ENCODE data around the gene GCNT3. TPM values are rescaled to one million over a fixed set of nuclear protein-coding genes. Genes with fewer than 3 reads are reported as not detected.

Gene GCNT3
- under 0.01 TPM for total RNA-seq

- DNase-seq (ENCODE audit: low read depth in 2 of 3, low spot score in 2 of 3) = peak in 1 of 3 donors; percentile 11
These were observed at the start of gene GCNT3 for GRCh38 chr15:59611276-59612260. TSS of gene GCNT3 (plus strand) at chr15:59611783. CDS start at chr15:59618239, 6,456 bp downstream.

GRCh38 chr15:59562448-59563186 lies 49.0 kb upstream of the GCNT3 start:
- DNase-seq (ENCODE audit: low read depth in 2 of 3, low spot score in 2 of 3) = no peak

GRCh38 chr15:59565299-59565698 lies 46.3 kb upstream of the GCNT3 start:
- no peak for DNase-seq (ENCODE audit: low read depth in 2 of 3, low spot score in 2 of 3)

GRCh38 chr15:59567324-59567723 lies 44.3 kb upstream of the GCNT3 start:
- DNase-seq (ENCODE audit: low read depth in 2 of 3, low spot score in 2 of 3) = no peak

- DNase-seq (ENCODE audit: low read depth in 2 of 3, low spot score in 2 of 3) = no peak
These were observed 42.1 kb upstream of the GCNT3 start for GRCh38 chr15:59569477-59569876.

- DNase-seq (ENCODE audit: low read depth in 2 of 3, low spot score in 2 of 3) = no peak
These were observed 41.3 kb upstream of the GCNT3 start for GRCh38 chr15:59570315-59570714.

GRCh38 chr15:59571606-59572005 lies 40.0 kb upstream of the GCNT3 start:
- DNase-seq (ENCODE audit: low read depth in 2 of 3, low spot score in 2 of 3) = no peak

GRCh38 chr15:59583088-59583487 lies 28.5 kb upstream of the GCNT3 start:
- no peak for DNase-seq (ENCODE audit: low read depth in 2 of 3, low spot score in 2 of 3)

- no peak for DNase-seq (ENCODE audit: low read depth in 2 of 3, low spot score in 2 of 3)
These were observed 24.3 kb upstream of the GCNT3 start for GRCh38 chr15:59587085-59587826.

- no peak for DNase-seq (ENCODE audit: low read depth in 2 of 3, low spot score in 2 of 3)
These were observed 21.6 kb upstream of the GCNT3 start for GRCh38 chr15:59590027-59590426.

- DNase-seq (ENCODE audit: low read depth in 2 of 3, low spot score in 2 of 3) = peak in 2 of 3 donors; percentile 22 to 44
These were observed 20.2 kb upstream of the GCNT3 start for GRCh38 chr15:59591356-59591755.

GRCh38 chr15:59594493-59594942 lies 17.1 kb upstream of the GCNT3 start:
- no peak for DNase-seq (ENCODE audit: low read depth in 2 of 3, low spot score in 2 of 3)

GRCh38 chr15:59594991-59595390 lies 16.6 kb upstream of the GCNT3 start:
- no peak for DNase-seq (ENCODE audit: low read depth in 2 of 3, low spot score in 2 of 3)

- no peak for DNase-seq (ENCODE audit: low read depth in 2 of 3, low spot score in 2 of 3)
These were observed 16.1 kb upstream of the GCNT3 start for GRCh38 chr15:59595434-59595915.

GRCh38 chr15:59596640-59597039 lies 14.9 kb upstream of the GCNT3 start:
- no peak for DNase-seq (ENCODE audit: low read depth in 2 of 3, low spot score in 2 of 3)

GRCh38 chr15:59598461-59598860 lies 13.1 kb upstream of the GCNT3 start:
- no peak for DNase-seq (ENCODE audit: low read depth in 2 of 3, low spot score in 2 of 3)

- DNase-seq (ENCODE audit: low read depth in 2 of 3, low spot score in 2 of 3) = no peak
These were observed 5.6 kb upstream of the GCNT3 start for GRCh38 chr15:59605994-59606393.

- no peak for DNase-seq (ENCODE audit: low read depth in 2 of 3, low spot score in 2 of 3)
These were observed 1.6 kb upstream of the GCNT3 start for GRCh38 chr15:59609730-59610712.

- DNase-seq (ENCODE audit: low read depth in 2 of 3, low spot score in 2 of 3) = no peak
These were observed 2.6 kb downstream of the GCNT3 start for GRCh38 chr15:59614153-59614552.
